ENCODE results near the gene NPPA. TPM values are rescaled to one million over a fixed set of nuclear protein-coding genes. Genes with fewer than 3 reads are reported as not detected.
A peak's percentile ranks its signal among the peaks of the same experiment; 100 is the strongest.

NPPA gene
- total and polyA plus RNA-seq, 9 of the 15 experiments (the other 6 are each of a cell fraction or from before 2014, with no cell fraction given): not detected

GRCh38 chr1:11885916-11886315 is 38.3 kb upstream of the NPPA start:
- TF ChIP-seq HOXB6 (CRISPR knock-in tag; IDR thresholded peaks at IDR 0.05; ENCODE audit: borderline replicate concordance) (0 out of 2 replicates have a peak, but pooled peaks have one; percentile 22), GATAD2A (IDR thresholded peaks at IDR 0.05) (no peak), NFE2 (IDR thresholded peaks at IDR 0.05; ENCODE audit: low read depth) (no peak), GTF2B (IDR thresholded peaks at IDR 0.05; ENCODE audit: extremely low read depth, insufficient read length) (no peak), PCBP1 (IDR thresholded peaks at IDR 0.05; ENCODE audit: low read depth, low read length, poor library complexity, severe bottlenecking) (no peak), ASH1L (IDR thresholded peaks at IDR 0.05; ENCODE audit: borderline replicate concordance, low read depth, partially characterized antibody) (no peak)
- peaks cover 3% of the 10 kb centered on the region; the same call in 1 of the 2 replicates for H3K9me3 ChIP-seq (replicated peaks; ENCODE audit: control insufficient read depth, insufficient read depth, low read depth, low read length)
- H3K27ac ChIP-seq (ENCODE audit: extremely low read depth, low read depth, low read length): no peak overlapping the region
- H4K20me1 ChIP-seq (replicated peaks; ENCODE audit: control insufficient read depth, insufficient read depth, low read length): no peaks in the 10 kb centered on the region
- FAIRE-seq (no peak), DNase-seq (ENCODE audit: extremely low read depth in 1 of 4, low spot score in 3 of 4) (no peak), ATAC-seq (no peak)
- H3K79me2 ChIP-seq (ENCODE audit: control insufficient read depth, insufficient read depth, low read length): no peaks in the 10 kb centered on the region; the same call in 2 of the 3 replicates
- peak overlapping the region; percentile 55 for H2AFZ ChIP-seq (ENCODE audit: low read depth, low read length)
- no peaks in the 10 kb centered on the region for H3K27me3 ChIP-seq (ENCODE audit: control insufficient read depth in 2 of 2, insufficient read depth in 2 of 2, low read length in 2 of 2)
- peak overlapping the region in 1 of 2 experiments; percentile 28; a peak in 2 of 4 replicates for H3K9ac ChIP-seq (ENCODE audit: insufficient read depth in 1 of 2, low read depth in 2 of 2, low read length in 2 of 2)
- in situ Hi-C loops (cut with MboI) (no loop called here), intact Hi-C loops (cut with micrococcal nuclease) (loop anchor here (10.0 kb wide), 1 partner anchor 221 kb away; the partner anchor contains the start of gene FBXO6)
- no peaks in the 10 kb centered on the region for H3K36me3 ChIP-seq (ENCODE audit: control insufficient read depth, insufficient read depth, low read length)
- no peak overlapping the region for H3K4me3 ChIP-seq
- ChIA-PET POLR2A (interaction anchor here (0.6 to 6.1 kb wide), 2 partner anchors 23 to 100 kb away, joined by 3 to 78 read pairs; no protein-coding TSS in a partner anchor), CTCF (ENCODE audit: low intra/inter-chr PET ratio) (no interaction called here)
- H3K9me1 ChIP-seq (ENCODE audit: control insufficient read depth, insufficient read depth, low read length): no peaks in the 10 kb centered on the region
- BruUV-seq (replicated peaks): no TSS peak
- peaks cover 30 to 50% of the 10 kb centered on the region in 2 experiments for H3K4me1 ChIP-seq (replicated peaks in 1 of 2; ENCODE audit: control insufficient read depth in 2 of 2, insufficient read depth in 2 of 2, low read length in 2 of 2)
- H3K4me2 ChIP-seq (ENCODE audit: insufficient read depth, low read length): no peak overlapping the region
- WGBS (ENCODE audit: insufficient coverage, low coverage, missing lambda C conversion rate): 60% methylated on average over 6 of the region's 6 CpGs

All from K562 (cell line).